ENCODE measurements around the gene ATP8B4.
"Not testable (repeated sequence)": the region's sequence is repeated elsewhere in the genome, so short reads cannot be mapped to it uniquely, and the experiment has no call there.

ATP8B4 gene, protein sequence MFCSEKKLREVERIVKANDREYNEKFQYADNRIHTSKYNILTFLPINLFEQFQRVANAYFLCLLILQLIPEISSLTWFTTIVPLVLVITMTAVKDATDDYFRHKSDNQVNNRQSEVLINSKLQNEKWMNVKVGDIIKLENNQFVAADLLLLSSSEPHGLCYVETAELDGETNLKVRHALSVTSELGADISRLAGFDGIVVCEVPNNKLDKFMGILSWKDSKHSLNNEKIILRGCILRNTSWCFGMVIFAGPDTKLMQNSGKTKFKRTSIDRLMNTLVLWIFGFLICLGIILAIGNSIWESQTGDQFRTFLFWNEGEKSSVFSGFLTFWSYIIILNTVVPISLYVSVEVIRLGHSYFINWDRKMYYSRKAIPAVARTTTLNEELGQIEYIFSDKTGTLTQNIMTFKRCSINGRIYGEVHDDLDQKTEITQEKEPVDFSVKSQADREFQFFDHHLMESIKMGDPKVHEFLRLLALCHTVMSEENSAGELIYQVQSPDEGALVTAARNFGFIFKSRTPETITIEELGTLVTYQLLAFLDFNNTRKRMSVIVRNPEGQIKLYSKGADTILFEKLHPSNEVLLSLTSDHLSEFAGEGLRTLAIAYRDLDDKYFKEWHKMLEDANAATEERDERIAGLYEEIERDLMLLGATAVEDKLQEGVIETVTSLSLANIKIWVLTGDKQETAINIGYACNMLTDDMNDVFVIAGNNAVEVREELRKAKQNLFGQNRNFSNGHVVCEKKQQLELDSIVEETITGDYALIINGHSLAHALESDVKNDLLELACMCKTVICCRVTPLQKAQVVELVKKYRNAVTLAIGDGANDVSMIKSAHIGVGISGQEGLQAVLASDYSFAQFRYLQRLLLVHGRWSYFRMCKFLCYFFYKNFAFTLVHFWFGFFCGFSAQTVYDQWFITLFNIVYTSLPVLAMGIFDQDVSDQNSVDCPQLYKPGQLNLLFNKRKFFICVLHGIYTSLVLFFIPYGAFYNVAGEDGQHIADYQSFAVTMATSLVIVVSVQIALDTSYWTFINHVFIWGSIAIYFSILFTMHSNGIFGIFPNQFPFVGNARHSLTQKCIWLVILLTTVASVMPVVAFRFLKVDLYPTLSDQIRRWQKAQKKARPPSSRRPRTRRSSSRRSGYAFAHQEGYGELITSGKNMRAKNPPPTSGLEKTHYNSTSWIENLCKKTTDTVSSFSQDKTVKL

DNA sequence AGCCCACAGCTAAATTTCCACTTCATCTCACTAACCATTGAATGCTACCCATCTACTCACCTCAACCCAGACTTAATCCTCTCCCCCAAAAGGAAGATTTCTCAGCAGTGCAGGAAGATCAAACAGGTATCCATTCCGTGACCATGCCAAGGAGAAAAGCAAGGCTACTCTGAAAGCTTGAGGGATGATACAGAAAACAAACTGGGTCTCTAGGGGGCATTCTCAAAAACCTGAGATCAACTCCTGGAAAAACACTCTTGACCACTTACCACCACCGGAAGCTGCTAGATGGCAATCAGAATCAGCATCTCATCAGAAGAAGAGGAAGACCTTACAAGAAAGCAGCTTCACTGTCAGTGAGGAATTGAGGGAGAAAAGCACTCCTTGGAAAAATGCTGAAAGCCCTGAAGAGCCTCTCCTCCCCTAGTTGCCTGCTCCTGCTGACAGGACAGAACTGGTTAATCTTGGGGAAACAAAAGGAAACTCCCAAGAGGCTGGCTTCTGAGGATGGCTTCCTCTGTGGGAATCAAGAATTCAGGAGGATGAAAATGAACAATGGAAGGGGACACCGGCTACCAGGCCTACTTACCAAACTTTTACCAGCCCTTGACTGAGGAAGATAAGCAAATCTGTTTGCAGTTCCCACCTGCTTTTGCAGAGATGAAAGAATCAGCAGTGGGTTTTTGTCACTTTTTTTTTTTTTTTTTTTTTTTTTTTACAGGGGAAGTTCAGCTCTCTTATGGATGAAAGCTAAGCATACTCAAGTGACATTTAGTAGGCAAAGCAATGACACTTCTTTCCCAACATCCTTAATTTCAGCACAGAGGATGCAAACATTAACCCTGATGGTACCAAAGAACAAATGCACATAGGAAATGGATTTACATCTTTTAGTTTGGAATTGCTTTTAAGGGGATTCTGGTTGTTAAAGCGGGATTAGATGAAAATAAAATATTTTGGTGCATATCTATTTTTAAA is at the start of gene ATP8B4:
TSS of gene ATP8B4 (minus strand) at position 171 of the 978 bp plus-strand sequence. CDS start 12,267 bp downstream, outside the sequence.
- no peak within 1 kb of the TSS for H3K4me3 ChIP-seq (ENCODE audit: low read depth, low read length)

DNA sequence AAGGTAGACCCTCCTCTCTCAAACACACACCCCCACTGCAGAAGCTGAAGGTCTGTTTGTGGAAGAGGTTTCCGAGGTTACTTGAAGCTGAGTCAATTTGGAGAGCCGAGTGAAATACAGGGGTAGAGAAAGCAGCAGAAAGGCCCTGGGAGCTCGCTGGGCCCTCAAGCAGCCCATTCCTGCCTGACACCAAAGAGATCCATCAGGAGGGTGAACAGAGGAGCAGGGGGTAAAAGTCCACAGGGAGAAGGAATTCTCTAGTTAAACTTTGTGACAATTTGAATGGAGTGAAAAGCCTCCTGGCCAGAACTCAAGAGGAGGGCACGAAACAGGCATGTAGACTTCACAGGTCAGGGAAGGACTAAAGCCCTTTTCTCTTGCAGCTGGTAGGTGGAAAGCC is 49.3 kb upstream of the ATP8B4 start:
- no peak overlapping the region for H3K4me3 ChIP-seq (ENCODE audit: low read depth, low read length)

DNA sequence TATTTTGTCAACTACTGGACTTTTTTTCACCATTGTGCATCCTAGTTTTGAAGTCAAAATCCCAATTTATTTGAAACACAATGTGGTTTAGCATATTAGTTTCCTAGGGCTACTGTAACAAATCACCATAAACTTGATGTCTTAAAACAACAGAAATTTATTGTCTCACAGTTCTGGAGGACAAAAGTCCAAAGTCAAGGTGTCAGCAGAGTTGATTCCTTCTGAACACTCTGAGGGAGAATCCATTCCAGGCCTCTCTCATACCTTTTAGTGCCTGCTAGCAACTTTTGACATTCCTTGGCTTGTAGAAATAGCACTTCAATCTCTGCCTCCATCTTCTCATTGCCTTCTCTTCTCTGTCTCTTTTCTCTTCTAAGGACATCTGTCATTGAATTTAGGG is 48.1 kb upstream of the ATP8B4 start:
- no peak overlapping the region for H3K4me3 ChIP-seq (ENCODE audit: low read depth, low read length)

DNA sequence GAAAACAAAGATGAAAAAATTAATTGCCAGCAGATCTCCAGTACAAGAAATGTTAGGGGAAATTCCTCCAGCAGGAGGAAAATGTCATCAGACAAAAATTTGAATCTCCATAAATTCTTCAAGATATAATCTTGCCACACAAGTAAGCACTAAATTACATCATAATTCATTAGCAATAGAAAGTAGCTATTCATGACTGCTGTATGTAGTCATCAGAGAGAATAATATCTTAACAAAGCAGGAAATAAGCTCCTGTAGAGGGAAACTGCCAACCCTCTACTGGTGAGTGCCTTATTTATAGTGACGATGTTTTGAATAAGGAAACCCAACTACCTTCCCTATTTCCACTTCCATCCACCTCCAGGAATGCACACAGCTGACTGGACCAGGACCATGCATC is 47.2 kb upstream of the ATP8B4 start:
- H3K4me3 ChIP-seq (ENCODE audit: low read depth, low read length), result no peak overlapping the region

DNA sequence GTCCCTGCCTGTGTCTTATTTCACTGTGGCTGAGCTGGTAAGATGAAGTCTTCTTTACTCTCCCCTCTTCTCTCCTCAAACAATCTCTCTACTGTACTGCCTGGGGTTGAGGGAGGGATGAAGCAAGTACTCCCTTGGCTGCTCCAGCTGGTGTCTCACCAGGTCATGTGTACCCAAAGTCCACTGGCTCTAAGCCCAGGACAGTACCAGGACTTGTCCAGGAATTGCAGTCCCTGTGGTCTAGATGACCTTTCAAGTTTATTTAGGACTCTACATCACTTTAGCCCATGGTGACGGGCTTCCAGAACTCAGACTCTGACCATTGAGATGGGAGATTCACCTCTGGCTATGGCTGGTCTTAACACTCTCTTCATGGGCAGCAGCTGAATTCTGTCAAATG is 45.4 kb upstream of the ATP8B4 start:
- no peak overlapping the region for H3K4me3 ChIP-seq (ENCODE audit: low read depth, low read length)

DNA sequence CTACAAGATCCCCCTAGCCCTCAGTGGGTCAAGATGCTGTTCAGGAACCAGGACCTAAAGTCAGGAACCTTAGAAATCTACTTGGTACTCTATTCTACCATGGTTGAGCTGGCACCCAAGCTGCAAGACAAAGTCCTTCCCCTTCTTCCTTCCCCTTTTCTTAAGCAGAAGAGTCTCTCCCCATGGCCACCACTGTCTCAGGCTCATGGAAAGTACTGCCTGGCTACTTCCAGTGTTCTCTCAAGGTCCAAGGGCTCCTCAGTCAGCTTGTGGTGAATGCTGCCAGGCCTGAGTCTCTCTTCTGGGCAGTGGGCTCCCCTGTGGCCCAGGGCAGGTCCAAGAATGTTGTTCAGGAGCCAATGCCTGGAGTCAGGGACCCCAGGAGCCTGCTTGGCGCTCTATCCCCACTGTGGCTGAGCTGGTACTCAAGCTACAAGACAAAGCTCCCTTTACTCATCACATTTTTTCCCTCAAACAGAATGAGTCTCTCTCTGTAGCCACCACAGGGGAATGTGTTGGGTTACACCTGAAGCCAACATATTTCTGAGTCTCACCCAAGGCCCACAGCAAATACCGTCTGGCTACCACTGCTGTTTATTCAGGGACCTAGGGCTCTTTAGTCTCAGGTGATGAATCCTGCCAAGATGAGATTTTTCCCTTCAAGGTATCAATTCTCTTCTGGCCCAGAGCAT is 44.8 kb upstream of the ATP8B4 start:
- no peak overlapping the region for H3K4me3 ChIP-seq (ENCODE audit: low read depth, low read length)

DNA sequence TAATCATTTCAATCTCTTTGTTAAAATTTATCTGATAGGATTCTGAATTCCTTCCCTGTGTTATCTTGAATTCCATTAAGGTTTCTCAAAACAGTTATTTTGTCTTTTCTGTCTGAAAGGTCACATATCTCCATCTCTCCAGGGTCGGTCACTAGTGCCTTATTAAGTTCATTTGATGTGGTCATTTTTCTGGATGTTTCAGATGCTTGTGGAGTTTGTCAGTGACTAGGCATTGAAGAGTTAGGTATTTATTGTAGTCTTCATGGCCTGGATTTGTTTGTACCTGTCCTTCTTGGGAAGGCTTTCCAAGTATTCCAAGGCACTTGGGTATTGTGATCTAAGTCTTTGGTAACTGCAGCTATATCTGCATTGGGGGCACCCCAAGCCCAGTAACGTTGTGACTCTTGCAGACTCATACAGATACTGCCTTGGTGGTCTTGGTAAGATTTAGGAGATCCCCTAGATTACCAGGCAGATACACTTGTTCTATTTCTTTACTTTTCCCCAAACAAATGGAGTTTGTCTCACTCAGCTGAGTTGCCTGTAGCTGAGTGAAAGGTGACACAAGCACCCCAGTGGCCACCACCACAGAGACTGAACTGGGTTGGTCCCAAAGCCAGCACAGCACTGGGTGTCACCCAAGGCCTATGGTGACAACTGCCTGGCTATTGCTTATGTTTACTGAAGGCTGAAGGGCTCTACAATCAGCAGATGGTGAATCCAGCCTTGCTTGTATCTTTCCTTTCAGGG is 44.1 kb upstream of the ATP8B4 start:
- no peak overlapping the region for H3K4me3 ChIP-seq (ENCODE audit: low read depth, low read length)

DNA sequence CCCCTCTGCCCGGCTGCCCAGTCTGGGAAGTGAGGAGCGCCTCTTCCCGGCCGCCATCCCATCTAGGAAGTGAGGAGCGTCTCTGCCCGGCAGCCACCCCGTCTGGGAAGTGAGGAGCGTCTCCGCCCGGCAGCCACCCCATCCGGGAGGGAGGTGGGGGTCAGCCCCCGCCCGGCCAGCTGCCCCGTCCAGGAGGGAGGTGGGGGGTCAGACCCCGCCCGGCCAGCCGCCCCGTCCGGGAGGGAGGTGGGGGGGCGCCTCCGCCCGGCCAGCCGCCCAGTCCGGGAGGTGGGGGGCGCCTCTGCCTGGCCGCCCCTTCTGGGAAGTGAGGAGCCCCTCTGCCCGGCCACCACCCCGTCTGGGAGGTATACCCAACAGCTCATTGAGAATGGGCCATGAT is 39.2 kb upstream of the ATP8B4 start:
- H3K4me3 ChIP-seq (ENCODE audit: low read depth, low read length), result not testable (repeated sequence)

DNA sequence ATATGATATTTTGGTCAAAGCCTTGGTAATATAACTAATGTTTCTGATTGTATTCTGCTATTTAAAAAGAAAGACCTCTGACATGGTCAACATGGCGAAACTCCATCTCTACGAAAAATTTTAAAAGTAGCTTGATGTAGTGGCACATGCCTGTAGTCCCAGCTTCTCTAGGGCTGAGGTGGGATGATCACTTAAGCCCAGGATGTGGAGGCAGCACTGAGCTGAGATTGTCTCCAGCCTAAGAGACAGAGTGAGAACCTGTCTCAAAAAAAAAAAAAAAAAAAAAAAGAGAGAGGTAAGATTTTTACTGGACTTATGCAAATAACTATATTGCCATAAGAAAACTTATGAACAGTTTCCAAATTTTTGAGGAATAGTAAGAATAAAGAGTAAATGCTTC is 32.4 kb upstream of the ATP8B4 start:
- no peak overlapping the region for H3K4me3 ChIP-seq (ENCODE audit: low read depth, low read length)

DNA sequence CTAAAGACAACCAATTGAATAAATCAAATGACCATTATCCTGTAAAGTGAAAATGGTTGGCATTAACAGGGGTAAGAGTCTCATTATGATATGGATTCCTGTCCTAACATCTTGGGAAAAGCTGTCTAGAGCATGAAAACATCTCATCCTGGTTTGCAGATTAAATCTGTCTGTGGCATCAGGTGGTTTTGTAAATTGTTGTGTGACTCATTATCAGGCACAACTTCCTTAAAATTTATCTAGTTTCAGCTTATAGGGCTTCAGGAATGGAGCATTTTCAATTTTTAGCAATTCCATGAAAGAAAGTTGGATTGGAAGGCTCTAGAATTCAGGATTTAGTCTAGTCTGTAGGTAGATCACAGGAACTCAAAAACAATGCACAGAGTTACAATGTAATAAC is 31.8 kb upstream of the ATP8B4 start:
- no peak overlapping the region for H3K4me3 ChIP-seq (ENCODE audit: low read depth, low read length)

DNA sequence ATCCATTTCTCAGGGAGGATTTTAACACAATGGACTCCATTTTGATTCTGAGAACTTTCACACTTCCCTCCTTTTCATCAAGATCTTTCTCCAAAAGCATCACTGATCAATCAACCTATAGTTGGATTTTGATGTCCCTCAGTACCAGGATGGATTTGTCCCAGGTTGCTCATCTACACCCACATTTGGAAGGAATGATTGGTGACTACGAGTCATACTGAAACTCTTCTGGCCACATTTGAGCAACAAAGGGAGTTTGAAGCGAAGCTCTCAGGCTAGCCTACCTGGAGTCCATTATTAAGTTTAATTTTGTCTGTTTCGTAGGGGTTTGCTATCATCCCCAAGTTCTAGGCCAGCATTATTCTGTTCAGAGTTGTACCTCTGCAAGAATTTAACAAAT is 31.3 kb upstream of the ATP8B4 start:
- no peak overlapping the region for H3K4me3 ChIP-seq (ENCODE audit: low read depth, low read length)

DNA sequence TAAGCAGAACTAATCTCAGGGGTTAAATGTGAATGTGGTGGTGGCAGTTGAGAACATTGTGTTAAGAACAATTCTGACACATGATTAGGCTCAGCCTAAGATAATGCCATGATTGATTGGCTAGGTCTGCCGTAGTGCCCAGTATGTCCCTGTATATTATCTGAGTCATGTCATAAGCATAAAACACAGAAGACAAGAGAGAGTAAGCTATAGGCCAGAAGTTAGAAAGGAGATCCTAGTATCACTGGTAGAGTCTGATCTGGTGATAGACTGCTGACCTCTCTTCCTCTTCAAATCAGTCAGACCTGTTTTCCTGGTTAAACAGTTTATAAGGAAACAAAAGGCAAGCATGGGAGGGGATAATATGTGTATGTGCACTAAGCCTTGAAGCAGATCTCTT is 30.1 kb upstream of the ATP8B4 start:
- no peak overlapping the region for H3K4me3 ChIP-seq (ENCODE audit: low read depth, low read length)

DNA sequence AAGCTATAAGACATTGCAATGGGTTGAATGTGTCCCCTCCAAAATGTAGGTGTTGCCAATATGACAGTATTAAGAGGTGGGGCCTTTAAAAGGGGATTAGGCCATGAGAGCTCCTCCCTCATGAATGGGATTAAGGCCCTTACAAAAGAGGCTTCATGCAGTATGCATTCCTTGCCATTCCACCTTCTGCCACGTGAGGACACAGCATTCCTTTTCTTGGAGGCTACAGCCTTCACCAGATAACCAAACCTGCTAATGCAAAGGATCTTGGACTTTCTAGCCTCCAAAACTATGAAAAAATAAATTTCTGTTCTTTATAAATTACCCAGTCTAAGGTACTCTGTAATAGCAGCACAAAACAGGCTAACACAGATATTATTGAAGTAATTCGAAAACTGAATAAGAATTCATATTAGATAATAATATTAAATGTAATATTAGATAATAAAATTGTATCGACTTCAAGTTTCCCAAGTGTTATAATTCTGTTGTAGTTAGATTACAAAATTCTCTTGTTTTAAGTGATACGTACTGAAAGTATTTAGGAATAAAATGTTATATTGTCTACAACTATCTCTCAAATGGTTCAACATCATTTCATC is 29.4 kb upstream of the ATP8B4 start:
- H3K4me3 ChIP-seq (ENCODE audit: low read depth, low read length), result no peak overlapping the region

DNA sequence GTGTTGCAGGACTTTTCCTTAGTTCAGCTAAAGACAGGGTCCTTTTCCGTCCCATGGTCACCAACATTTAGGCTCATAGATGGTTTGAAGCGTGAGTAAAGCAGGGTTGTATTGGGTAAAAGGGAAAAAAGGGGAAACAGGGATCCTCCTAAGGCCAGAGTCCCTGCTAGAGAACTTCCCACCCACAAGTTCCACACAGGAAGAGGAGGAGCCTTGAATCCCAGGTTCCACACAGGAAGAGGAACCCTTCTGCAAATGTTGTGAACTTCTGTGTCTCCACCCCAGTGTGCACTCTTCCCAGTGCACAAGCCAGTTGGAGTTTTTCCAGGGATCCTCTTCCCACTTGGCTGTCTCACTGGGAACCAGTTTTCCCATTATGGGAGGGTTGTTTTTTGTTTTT is 27.6 kb upstream of the ATP8B4 start:
- H3K4me3 ChIP-seq (ENCODE audit: low read depth, low read length), result no peak overlapping the region

DNA sequence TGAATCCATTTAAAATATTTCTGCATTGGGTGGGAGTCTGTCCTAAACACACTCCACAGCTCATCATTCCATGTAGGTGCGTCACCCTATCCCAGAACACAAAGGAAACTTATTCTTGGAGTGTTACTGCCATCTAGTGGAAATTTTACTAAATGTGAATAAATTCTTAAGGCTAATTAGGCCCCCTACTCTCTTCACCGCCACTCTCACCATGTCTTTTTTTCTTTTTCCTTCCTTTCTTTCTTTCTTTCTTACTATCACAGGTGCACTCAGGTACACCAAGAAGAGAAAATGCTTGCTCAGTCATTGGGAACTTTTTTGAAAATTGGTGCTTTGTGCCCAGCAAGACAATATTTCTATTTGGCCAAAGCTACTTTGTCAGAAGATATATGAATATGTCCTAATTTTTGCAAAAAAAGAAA is 26.4 kb upstream of the ATP8B4 start:
- no peak overlapping the region for H3K4me3 ChIP-seq (ENCODE audit: low read depth, low read length)

DNA sequence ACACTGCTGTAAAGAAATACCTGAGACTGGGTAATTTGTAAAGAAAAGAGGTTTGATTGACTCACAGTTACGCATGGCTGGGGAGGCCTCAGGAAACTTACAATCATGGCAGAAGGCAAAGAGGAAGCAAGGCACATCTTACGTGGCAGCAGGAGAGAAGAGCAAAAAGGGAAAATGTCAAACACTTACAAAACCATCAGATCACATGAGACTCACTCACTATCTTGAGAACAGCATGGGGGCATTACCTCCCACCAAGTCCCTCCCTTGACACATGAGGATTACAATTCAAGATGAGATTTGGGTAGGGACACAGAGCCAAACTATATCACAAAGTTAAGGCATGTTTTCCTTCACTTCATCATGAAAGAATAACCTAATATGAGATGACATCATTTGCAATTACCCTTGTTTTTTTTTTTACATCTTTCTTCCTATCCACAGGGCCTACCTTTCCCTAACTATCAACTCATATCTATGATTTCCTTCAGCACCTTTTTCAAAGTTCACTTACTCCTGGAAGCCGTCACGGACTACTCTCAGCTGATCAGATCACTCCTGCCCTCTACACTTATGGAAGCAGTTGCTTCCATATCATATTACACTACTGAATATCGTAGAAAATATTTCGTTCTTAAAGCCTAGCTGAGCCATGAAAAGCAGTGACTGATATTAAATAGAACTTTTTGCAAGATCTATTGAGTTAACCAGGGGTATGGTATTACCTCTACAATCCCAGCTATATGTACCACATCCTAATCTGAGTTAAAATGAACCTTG is 25.5 kb upstream of the ATP8B4 start:
- no peak overlapping the region for H3K4me3 ChIP-seq (ENCODE audit: low read depth, low read length)

DNA sequence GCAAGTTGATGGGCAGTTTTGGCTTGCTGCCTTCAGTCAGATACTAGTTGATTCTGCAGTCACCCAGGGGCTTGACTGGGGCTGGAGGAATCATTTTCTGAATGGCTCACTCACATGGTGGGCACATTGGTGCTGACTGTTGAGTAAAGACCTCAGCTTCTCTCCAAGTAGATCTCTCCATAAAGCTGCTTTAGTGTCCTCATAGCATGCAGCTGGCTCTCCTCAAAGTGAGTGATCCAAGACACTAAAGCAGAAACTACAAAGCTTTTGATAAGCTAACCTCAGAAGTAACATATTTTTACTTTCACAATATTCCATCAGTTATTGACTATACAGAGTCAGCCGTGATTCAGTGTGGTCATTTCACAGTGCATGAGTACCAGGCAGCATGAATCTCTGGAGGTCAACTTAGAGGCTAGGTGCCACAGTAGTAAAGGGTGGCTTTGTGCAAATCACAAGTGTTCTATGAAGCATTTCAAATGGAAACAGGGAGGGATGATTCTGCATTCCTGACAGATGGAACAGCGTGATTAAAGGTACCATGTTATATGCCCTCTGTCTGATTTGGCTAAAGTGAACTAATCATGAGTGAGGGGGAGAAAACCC is 24.3 kb upstream of the ATP8B4 start:
- no peak overlapping the region for H3K4me3 ChIP-seq (ENCODE audit: low read depth, low read length)
